Hematopoietic multipotent progenitor cell treated with erythropoietin and hydrocortisone succinate and interleukin-3 and kit ligand, for 4 days (in vitro differentiated cells): Measurements from ENCODE around the gene PON1.

Source experiments
- DNase-seq: peaks from one replicate; pipeline ENCODE4 v3.0.0-alpha.2; 2015

PON1 gene

GRCh38 chr7:95324431-95324830 is at the start of gene PON1:
Gene PON1 (minus strand): TSS chr7:95324532. CDS start chr7:95324475, 57 bp downstream.
- no peak for DNase-seq

GRCh38 chr7:95373323-95373722 is 49.0 kb upstream of the PON1 start:
- DNase-seq, result no peak

- no peak for DNase-seq
Observed at GRCh38 chr7:95368235-95368634, 43.9 kb upstream of the PON1 start.

- DNase-seq, result no peak
Observed at GRCh38 chr7:95367606-95368005, 43.3 kb upstream of the PON1 start.

- DNase-seq, result no peak
Observed at GRCh38 chr7:95365151-95365550, 40.8 kb upstream of the PON1 start.

GRCh38 chr7:95357623-95358022 is 33.3 kb upstream of the PON1 start:
- no peak for DNase-seq

- no peak for DNase-seq
Observed at GRCh38 chr7:95342642-95343307, 18.4 kb upstream of the PON1 start.

- no peak for DNase-seq
Observed at GRCh38 chr7:95342029-95342428, 17.7 kb upstream of the PON1 start.

GRCh38 chr7:95340491-95340890 is 16.2 kb upstream of the PON1 start:
- no peak for DNase-seq

GRCh38 chr7:95338832-95339231 is 14.5 kb upstream of the PON1 start:
- no peak for DNase-seq

GRCh38 chr7:95335093-95335492 is 10.8 kb upstream of the PON1 start:
- DNase-seq, result no peak

GRCh38 chr7:95334447-95334846 is 10.1 kb upstream of the PON1 start:
- DNase-seq, result no peak

GRCh38 chr7:95330961-95331337 is 6.6 kb upstream of the PON1 start:
- no peak for DNase-seq

- DNase-seq, result peak; percentile 62
Observed at GRCh38 chr7:95330204-95330960, 6.0 kb upstream of the PON1 start.

GRCh38 chr7:95327356-95327755 is 3.0 kb upstream of the PON1 start:
- no peak for DNase-seq

- no peak for DNase-seq
Observed at GRCh38 chr7:95323410-95324129, 762 bp downstream of the PON1 start.

GRCh38 chr7:95322854-95323253 is 1.5 kb downstream of the PON1 start:
- no peak for DNase-seq

GRCh38 chr7:95322396-95322795 is 1.9 kb downstream of the PON1 start:
- peak; percentile 10 for DNase-seq

- DNase-seq, result no peak
Observed at GRCh38 chr7:95321720-95322119, 2.6 kb downstream of the PON1 start.

- DNase-seq, result no peak
Observed at GRCh38 chr7:95320651-95321050, 3.7 kb downstream of the PON1 start.

- no peak for DNase-seq
Observed at GRCh38 chr7:95319570-95319969, 4.8 kb downstream of the PON1 start.

- DNase-seq, result no peak
Observed at GRCh38 chr7:95318501-95319100, 5.7 kb downstream of the PON1 start.

- no peak for DNase-seq
Observed at GRCh38 chr7:95317966-95318365, 6.4 kb downstream of the PON1 start.

GRCh38 chr7:95317546-95317945 is 6.8 kb downstream of the PON1 start:
- peak; percentile 40 for DNase-seq
